ENCODE measurements around the gene FANCM.
"Not testable (repeated sequence)": the region's sequence is repeated elsewhere in the genome, so short reads cannot be mapped to it uniquely, and the experiment has no call there.

Gene FANCM

GRCh38 chr14:45135659-45136395 is at the start of gene FANCM:
Gene FANCM (plus strand): TSS chr14:45135930. CDS start chr14:45136032, 102 bp downstream.
- DNase-seq = peak; percentile 94

- no peak for DNase-seq
Measured at GRCh38 chr14:45089813-45090212, 45.9 kb upstream of the FANCM start.

GRCh38 chr14:45091710-45092109 is 44.0 kb upstream of the FANCM start:
- no peak for DNase-seq

- DNase-seq = no peak
Measured at GRCh38 chr14:45094275-45094674, 41.5 kb upstream of the FANCM start.

GRCh38 chr14:45095143-45095542 is 40.6 kb upstream of the FANCM start:
- no peak for DNase-seq

- no peak for DNase-seq
Measured at GRCh38 chr14:45096218-45096617, 39.5 kb upstream of the FANCM start.

- no peak for DNase-seq
Measured at GRCh38 chr14:45103806-45104205, 31.9 kb upstream of the FANCM start.

- no peak for DNase-seq
Measured at GRCh38 chr14:45104561-45104960, 31.2 kb upstream of the FANCM start.

- peak; percentile 6 for DNase-seq
Measured at GRCh38 chr14:45112896-45113781, 22.6 kb upstream of the FANCM start.

GRCh38 chr14:45114327-45114726 is 21.4 kb upstream of the FANCM start:
- DNase-seq = no peak

GRCh38 chr14:45118594-45118993 is 17.1 kb upstream of the FANCM start:
- DNase-seq = no peak

- no peak for DNase-seq
Measured at GRCh38 chr14:45120096-45120495, 15.6 kb upstream of the FANCM start.

GRCh38 chr14:45123271-45123670 is 12.5 kb upstream of the FANCM start:
- no peak for DNase-seq

- DNase-seq = no peak
Measured at GRCh38 chr14:45125754-45126153, 10.0 kb upstream of the FANCM start.

GRCh38 chr14:45128963-45129629 is 6.6 kb upstream of the FANCM start:
- DNase-seq = no peak

- DNase-seq = no peak
Measured at GRCh38 chr14:45133683-45134050, 2.1 kb upstream of the FANCM start.

- peak; percentile 98 for DNase-seq
Measured at GRCh38 chr14:45134051-45134958, 1.4 kb upstream of the FANCM start, which contains the start of gene FKBP3. Gene FKBP3 (minus strand): TSS chr14:45134481. CDS start chr14:45134456, 25 bp downstream.

- DNase-seq = no peak
Measured at GRCh38 chr14:45135156-45135555, 574 bp upstream of the FANCM start.

GRCh38 chr14:45136399-45136798 is 669 bp downstream of the FANCM start:
- no peak for DNase-seq

- no peak for DNase-seq
Measured at GRCh38 chr14:45140661-45141187, 5.0 kb downstream of the FANCM start.

GRCh38 chr14:45142083-45142482 is 6.4 kb downstream of the FANCM start:
- DNase-seq = not testable (repeated sequence)

GRCh38 chr14:45144658-45145057 is 8.9 kb downstream of the FANCM start:
- no peak for DNase-seq
